PFSK-1 (cell line): ENCODE data around the gene CD101.

Source experiments
- FOXP2 ChIP-seq: optimal IDR thresholded peaks from 2 replicates; pipeline ENCODE3; 2011; ENCODE audit warnings: borderline replicate concordance, control low read depth, inconsistent platforms; ENCODE audit not compliant: insufficient read depth; ENCODE audit errors: extremely low read length, extremely low read depth
- POLR2AphosphoS5 ChIP-seq: IDR thresholded peaks from 2 replicates; pipeline ENCODE4 v1.6.1; 2012; ENCODE audit warnings: low read depth, mild to moderate bottlenecking, control low read depth, low read length, moderate library complexity
- REST ChIP-seq, 2 experiments: IDR thresholded peaks; 2 replicates each; pipeline versions ENCODE4 v1.6.1 to v1.8.0; 2011 to 2012; ENCODE audit warnings: low read depth in 2 of 2, low read length in 2 of 2, control low read depth in 1 of 2, inconsistent platforms in 1 of 2, mild to moderate bottlenecking in 1 of 2, moderate library complexity in 1 of 2; ENCODE audit not compliant: insufficient read depth in 1 of 2
- SIN3A ChIP-seq: IDR thresholded peaks from 2 replicates; pipeline ENCODE4 v1.6.1; 2012; ENCODE audit warnings: mild to moderate bottlenecking, low read length, moderate library complexity, borderline replicate concordance; ENCODE audit not compliant: insufficient read depth
- TAF1 ChIP-seq: IDR thresholded peaks from 2 replicates; pipeline ENCODE4 v1.6.1; 2012; ENCODE audit warnings: low read length, control low read depth, borderline replicate concordance; ENCODE audit not compliant: insufficient read depth

Gene CD101

GRCh38 chr1:117051224-117052064, 49.9 kb downstream of the CD101 start:
- TF ChIP-seq POLR2AphosphoS5: no peak
- TF ChIP-seq FOXP2: no peak
- TF ChIP-seq REST (IDR thresholded peaks at IDR 0.05; ENCODE audit: insufficient read depth in 1 of 2, low read depth in 2 of 2, low read length in 2 of 2): no peak
- no peak for TF ChIP-seq TAF1
- TF ChIP-seq SIN3A: no peak

GRCh38 chr1:117054068-117054467, 52.5 kb downstream of the CD101 start:
- no peak for TF ChIP-seq TAF1
- TF ChIP-seq POLR2AphosphoS5: no peak
- TF ChIP-seq SIN3A: no peak
- no peak for TF ChIP-seq REST (IDR thresholded peaks at IDR 0.05; ENCODE audit: insufficient read depth in 1 of 2, low read depth in 2 of 2, low read length in 2 of 2)
- TF ChIP-seq FOXP2: no peak

GRCh38 chr1:117058810-117059209, 57.2 kb downstream of the CD101 start:
- no peak for TF ChIP-seq POLR2AphosphoS5
- TF ChIP-seq TAF1: no peak
- no peak for TF ChIP-seq FOXP2

GRCh38 chr1:117059334-117059677, 57.7 kb downstream of the CD101 start:
- TF ChIP-seq SIN3A (no peak), FOXP2 (no peak), REST (IDR thresholded peaks at IDR 0.05; ENCODE audit: insufficient read depth in 1 of 2, low read depth in 2 of 2, low read length in 2 of 2) (no peak), POLR2AphosphoS5 (no peak; the same call in 1 of the 2 replicates), TAF1 (no peak)

GRCh38 chr1:117059678-117060440, 58.3 kb downstream of the CD101 start, which contains the start of gene TTF2:
Gene TTF2 (plus strand): TSS chr1:117060326. CDS start chr1:117060347, 21 bp downstream.
- TF ChIP-seq SIN3A (peak; percentile 84; the same call in 1 of the 2 replicates), FOXP2 (no peak), REST (IDR thresholded peaks at IDR 0.05; ENCODE audit: insufficient read depth in 1 of 2, low read depth in 2 of 2, low read length in 2 of 2) (0 out of 4 replicates have a peak, but pooled peaks of 1 of the 2 experiments have one; percentile 34), TAF1 (peak; percentile 62), POLR2AphosphoS5 (peak; percentile 51)
